Measurements from ENCODE around the gene MEF2D.

MEF2D gene

DNA sequence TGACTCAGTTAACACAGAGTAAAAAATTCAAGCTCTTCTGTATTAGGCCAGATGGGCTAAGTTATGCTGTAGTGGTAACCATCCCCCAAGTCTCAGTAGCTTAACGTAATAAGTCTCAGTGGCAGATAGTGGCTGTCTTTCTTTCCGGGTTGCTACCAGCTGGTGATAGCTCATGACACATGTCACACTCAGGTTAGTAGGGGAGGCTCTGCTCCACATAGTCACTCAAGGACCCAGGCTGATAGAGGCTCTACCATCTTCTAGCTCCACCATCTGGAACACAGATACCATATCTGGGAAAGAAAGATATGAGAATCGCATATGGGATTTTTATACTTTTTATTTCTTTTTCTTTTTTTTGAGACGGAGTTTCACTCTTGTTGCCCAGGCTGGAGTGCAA is 16.2 kb upstream of the MEF2D start:
- TF ChIP-seq, protein P1, sequence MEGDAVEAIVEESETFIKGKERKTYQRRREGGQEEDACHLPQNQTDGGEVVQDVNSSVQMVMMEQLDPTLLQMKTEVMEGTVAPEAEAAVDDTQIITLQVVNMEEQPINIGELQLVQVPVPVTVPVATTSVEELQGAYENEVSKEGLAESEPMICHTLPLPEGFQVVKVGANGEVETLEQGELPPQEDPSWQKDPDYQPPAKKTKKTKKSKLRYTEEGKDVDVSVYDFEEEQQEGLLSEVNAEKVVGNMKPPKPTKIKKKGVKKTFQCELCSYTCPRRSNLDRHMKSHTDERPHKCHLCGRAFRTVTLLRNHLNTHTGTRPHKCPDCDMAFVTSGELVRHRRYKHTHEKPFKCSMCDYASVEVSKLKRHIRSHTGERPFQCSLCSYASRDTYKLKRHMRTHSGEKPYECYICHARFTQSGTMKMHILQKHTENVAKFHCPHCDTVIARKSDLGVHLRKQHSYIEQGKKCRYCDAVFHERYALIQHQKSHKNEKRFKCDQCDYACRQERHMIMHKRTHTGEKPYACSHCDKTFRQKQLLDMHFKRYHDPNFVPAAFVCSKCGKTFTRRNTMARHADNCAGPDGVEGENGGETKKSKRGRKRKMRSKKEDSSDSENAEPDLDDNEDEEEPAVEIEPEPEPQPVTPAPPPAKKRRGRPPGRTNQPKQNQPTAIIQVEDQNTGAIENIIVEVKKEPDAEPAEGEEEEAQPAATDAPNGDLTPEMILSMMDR (conservative IDR thresholded peaks at IDR 0.05; ENCODE audit: low read depth, low read length) = no peak
- no peak overlapping the region for H3K4me3 ChIP-seq (ENCODE audit: low read depth, low read length)
- no peak for DNase-seq (ENCODE audit: low read depth)

DNA sequence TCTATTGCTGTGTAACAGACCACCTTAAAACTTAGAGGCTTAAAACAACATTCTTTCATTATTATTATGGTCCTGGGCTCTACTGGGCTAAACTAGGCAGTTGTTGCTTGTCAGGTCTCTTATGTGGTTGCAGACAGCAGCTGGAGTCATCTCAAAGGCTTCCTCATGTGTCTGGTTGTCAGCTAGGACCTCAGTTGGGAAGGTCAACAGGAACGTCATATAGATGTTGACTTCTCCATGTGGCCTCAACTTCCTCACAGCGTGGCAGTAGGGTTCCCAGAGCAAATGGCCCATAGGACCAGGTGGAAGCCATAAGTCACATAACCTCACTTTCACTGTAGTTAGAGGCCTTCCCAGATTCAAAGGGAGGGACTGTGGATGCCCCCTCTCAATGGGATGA is 15.4 kb upstream of the MEF2D start:
- DNase-seq (ENCODE audit: low read depth) = no peak
- TF ChIP-seq, protein P1 (conservative IDR thresholded peaks at IDR 0.05; ENCODE audit: low read depth, low read length) = no peak
- no peak overlapping the region for H3K4me3 ChIP-seq (ENCODE audit: low read depth, low read length)

DNA sequence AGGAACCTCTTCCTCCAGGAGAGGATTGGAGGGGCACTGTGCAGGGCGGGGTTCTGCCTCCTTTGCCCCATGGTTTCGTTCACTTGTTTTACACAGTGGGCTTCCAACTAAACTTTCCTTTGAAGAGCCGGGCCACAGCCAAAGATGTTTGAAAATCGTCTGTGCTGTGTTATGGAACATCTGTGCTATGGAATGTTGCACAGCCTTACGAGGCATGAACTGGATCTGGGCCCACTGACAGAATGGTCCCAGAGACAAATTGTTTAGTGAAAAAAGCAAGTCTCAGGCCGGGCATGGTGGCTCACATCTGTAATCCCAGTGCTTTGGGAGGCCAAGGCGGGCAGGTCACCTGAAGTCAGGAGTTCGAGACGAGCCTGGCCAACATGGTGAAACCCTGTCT is 12.6 kb upstream of the MEF2D start:
- no peak overlapping the region for H3K4me3 ChIP-seq (ENCODE audit: low read depth, low read length)
- peak; percentile 49 for DNase-seq (ENCODE audit: low read depth)
- TF ChIP-seq, protein P1 (conservative IDR thresholded peaks at IDR 0.05; ENCODE audit: low read depth, low read length) = no peak

DNA sequence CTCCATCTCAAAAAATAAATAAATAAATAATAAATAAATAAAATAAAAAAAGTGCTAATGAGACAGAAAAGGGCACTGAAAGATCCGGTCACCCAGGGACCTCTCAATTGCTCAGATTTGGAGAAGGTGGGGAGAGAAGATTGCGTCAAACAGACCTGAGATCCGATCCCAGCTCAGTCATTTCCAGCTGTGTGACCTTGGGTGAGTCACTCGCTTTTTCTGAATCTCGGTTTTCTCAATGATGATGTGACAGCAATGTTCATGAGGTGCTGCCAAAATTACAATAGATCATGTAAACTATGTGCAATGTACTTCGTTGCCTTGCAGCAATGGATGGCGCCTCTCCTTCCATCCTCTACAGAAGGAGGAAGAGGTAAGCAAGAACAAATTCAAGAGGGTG is 11.1 kb upstream of the MEF2D start:
- TF ChIP-seq, protein P1 (conservative IDR thresholded peaks at IDR 0.05; ENCODE audit: low read depth, low read length) = no peak
- no peak overlapping the region for H3K4me3 ChIP-seq (ENCODE audit: low read depth, low read length)
- peak; percentile 87 for DNase-seq (ENCODE audit: low read depth)

DNA sequence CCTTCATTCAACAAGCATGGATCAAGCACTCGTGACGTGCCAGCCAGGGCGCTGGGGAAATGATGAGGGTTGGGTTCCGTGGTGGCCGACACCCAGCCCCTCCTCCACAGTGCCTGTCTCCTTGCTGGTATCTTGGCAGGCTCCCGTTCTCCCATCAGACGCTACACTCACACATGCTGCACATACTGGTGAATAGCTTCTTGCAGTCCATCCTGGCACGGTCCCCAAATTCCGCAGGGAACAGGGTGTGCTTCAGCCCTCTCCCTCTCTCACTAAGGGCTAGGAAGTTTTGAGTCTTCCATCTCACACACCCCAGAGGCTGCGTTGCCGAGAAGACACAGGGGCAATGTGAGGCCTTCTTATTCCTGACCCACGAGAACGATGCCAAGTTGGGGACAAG is 10.1 kb upstream of the MEF2D start:
- TF ChIP-seq, protein P1 (conservative IDR thresholded peaks at IDR 0.05; ENCODE audit: low read depth, low read length) = no peak
- peak; percentile 56 for DNase-seq (ENCODE audit: low read depth)
- H3K4me3 ChIP-seq (ENCODE audit: low read depth, low read length) = no peak overlapping the region

DNA sequence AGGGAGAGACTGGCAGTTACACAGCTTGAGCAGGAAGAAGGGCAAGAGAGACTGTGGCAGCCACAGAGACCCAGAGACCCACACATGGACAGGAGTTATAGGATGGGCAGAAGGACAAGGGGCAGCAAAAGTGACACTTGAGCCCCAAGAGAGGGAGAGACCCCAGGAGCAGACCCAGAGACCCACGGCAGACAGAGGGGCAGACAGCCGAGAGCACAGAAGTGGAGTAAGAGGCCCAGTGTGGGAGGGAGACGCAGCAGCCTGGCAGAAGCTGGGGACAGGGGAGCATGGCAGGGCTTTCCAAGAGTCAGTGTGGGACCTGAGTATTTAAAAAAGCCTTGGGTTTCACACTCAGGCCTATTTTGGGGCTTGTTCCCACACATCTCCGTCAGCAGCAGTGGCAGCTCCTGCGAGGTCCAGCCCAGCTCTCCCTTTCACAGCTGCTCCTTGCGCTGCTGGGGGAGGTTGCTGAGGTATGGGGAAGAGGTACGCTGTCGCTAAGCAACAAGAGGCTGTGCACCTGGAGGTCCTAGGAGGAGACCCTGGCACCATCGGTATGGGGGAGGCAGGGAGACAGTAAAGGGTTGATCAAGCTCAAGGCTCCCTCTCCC is 9.0 kb upstream of the MEF2D start:
- TF ChIP-seq, protein P1 (conservative IDR thresholded peaks at IDR 0.05; ENCODE audit: low read depth, low read length) = no peak
- H3K4me3 ChIP-seq (ENCODE audit: low read depth, low read length) = no peak overlapping the region
- DNase-seq (ENCODE audit: low read depth) = no peak

DNA sequence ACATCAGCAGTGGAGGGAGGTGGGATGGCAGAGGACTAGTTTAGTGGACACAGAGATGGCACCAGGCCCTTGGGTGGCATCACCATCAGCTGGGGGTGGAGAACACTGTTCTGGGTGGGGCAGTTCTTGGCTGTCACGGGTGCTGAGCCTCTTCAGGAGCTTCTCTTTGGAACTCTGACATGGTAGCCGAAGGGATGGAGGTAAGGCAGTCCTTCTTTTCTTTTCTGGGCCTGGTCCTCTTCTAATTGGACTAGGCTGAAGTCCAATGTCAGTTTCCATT is 8.3 kb upstream of the MEF2D start:
- no peak overlapping the region for H3K4me3 ChIP-seq (ENCODE audit: low read depth, low read length)
- TF ChIP-seq, protein P1 (conservative IDR thresholded peaks at IDR 0.05; ENCODE audit: low read depth, low read length) = no peak
- DNase-seq (ENCODE audit: low read depth) = no peak

All from choroid plexus epithelial cell (primary cell).